Kidney epithelial cell (primary cell): Measurements from ENCODE around the gene OR4C5. TPM values are rescaled to one million over a fixed set of nuclear protein-coding genes. Genes with fewer than 3 reads are reported as not detected.
"Not testable (repeated sequence)": the region's sequence is repeated elsewhere in the genome, so short reads cannot be mapped to it uniquely, and the experiment has no call there.

ENCODE experiments used
- DNase-seq: peaks from one replicate; pipeline ENCODE4 v3.0.0-alpha.2; 2010; ENCODE audit warnings: low read depth
- H3K27me3 ChIP-seq: 2 replicates; pipeline ENCODE4 v1.6.0; 2011; ENCODE audit warnings: low read length; ENCODE audit not compliant: control insufficient read depth, insufficient read depth
- H3K36me3 ChIP-seq: 2 replicates; pipeline ENCODE4 v1.5.1; 2011; ENCODE audit warnings: low read length; ENCODE audit not compliant: control insufficient read depth, insufficient read depth
- H3K4me3 ChIP-seq: 2 replicates; pipeline ENCODE4 v1.5.1; 2011; ENCODE audit warnings: low read depth, mild to moderate bottlenecking, control low read depth, low read length
- total RNA-seq: library from RNA; depleted of rRNA; stranded (reverse); fragments of >200 nt; gene quantifications from 2 replicates; pipeline ENCODE4 v1.2.3, GENCODE V29; 2015
- TF ChIP-seq, protein P1 (sequence below): IDR thresholded peaks from 2 replicates; pipeline ENCODE4 v1.5.1; 2011; ENCODE audit warnings: mild to moderate bottlenecking, moderate library complexity, low read length, control low read depth, inconsistent platforms; ENCODE audit not compliant: insufficient read depth, poor library complexity, severe bottlenecking

The OR4C5 gene
- total RNA-seq, 1 donor from 2014 or later, result not detected

DNA sequence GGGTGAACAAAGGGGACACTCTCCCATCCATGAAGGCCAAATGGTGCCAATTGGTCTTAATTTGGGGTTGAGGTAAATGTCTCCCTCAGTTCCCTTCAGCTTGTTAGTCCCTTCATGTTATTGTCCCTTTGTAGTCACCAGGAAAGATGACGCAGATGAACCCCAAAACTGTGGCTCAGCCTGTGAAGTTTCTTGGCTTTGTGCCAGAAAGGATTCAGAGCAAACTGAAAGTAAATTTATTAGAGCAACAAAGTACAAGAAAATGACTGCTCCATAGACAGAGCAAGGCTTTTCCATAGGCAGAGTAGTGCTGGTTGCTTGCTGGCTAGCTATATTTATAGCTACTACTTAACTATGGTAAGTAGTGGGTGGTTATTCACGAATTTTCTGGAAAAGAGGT, 24.8 kb downstream of the OR4C5 start:
- no peaks in the 10 kb centered on the region for H3K36me3 ChIP-seq
- no peaks in the 10 kb centered on the region for H3K27me3 ChIP-seq
- no peak overlapping the region for H3K4me3 ChIP-seq
- TF ChIP-seq, protein P1, sequence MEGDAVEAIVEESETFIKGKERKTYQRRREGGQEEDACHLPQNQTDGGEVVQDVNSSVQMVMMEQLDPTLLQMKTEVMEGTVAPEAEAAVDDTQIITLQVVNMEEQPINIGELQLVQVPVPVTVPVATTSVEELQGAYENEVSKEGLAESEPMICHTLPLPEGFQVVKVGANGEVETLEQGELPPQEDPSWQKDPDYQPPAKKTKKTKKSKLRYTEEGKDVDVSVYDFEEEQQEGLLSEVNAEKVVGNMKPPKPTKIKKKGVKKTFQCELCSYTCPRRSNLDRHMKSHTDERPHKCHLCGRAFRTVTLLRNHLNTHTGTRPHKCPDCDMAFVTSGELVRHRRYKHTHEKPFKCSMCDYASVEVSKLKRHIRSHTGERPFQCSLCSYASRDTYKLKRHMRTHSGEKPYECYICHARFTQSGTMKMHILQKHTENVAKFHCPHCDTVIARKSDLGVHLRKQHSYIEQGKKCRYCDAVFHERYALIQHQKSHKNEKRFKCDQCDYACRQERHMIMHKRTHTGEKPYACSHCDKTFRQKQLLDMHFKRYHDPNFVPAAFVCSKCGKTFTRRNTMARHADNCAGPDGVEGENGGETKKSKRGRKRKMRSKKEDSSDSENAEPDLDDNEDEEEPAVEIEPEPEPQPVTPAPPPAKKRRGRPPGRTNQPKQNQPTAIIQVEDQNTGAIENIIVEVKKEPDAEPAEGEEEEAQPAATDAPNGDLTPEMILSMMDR, result no peak
- DNase-seq, result no peak

DNA sequence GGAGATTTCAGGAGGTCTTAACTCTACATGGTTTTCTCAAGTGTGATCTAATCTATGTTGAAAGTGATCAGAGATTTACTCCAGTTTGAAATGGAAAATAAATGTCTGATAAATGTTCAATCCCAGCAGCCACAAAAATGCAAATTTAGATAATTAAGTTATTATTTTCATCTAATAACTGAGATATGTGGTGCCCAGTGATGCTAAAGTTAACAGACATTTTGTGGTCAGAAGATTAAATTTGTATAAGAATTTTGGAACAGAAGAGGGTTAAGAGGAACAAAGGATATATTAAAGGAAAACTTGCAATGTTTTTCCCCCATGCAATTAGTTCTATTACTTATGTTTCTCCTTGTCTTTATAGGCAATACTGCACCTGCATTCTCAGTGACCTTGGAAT, 41.6 kb downstream of the OR4C5 start, which contains the start of gene OR4C3:
TSS of gene OR4C3 (plus strand) at position 301 of the 400 bp plus-strand sequence. CDS start 102 bp downstream, outside the sequence.
- H3K36me3 ChIP-seq, DNase-seq, H3K4me3 ChIP-seq, H3K27me3 ChIP-seq: not testable (repeated sequence)

DNA sequence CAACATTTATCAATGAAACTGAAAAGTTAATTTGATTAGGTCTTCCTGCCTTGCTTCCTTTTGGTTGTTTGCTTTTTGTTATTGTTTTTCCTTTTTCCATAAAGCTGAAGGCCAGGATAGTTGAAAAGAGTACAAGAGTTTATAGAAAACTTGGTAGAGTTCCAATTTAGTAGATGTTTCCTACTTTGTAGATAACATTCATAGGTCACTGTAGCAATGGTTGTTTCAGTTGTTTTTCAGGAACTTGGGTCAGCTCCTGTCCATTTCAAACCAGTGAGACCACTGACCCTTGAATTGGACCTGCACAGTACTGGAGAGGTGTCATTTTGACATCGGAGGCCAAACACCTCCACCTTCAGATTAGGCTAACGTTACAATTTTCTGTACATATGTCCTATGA, 46.5 kb downstream of the OR4C5 start:
- H3K27me3 ChIP-seq, DNase-seq, H3K4me3 ChIP-seq, H3K36me3 ChIP-seq: not testable (repeated sequence)

Other genes with a start within 250 kb of the OR4C5 start
- gene OR4B1, start 149.7 kb downstream of the OR4C5 start, total RNA-seq, result not detected in 2 replicates
- gene OR4X2, start 121.4 kb downstream of the OR4C5 start, total RNA-seq, result not detected in 2 replicates
- not detected in 2 replicates for gene OR4X1, start 102.6 kb downstream of the OR4C5 start, total RNA-seq
- gene OR4S1, start 60.2 kb downstream of the OR4C5 start, total RNA-seq, result not detected in 2 replicates
- not detected in 2 replicates for gene OR4C3, start 41.5 kb downstream of the OR4C5 start, total RNA-seq
- not detected in 2 replicates for gene OR4A47, start 122.3 kb upstream of the OR4C5 start, total RNA-seq